K562 (cell line): ENCODE data around the gene MYH9. TPM values are rescaled to one million over a fixed set of nuclear protein-coding genes. Genes with fewer than 3 reads are reported as not detected.
A peak's percentile ranks its signal among the peaks of the same experiment; 100 is the strongest.

ENCODE experiments used
- ARNT ChIP-seq, 2 experiments: fragments of 450-650 bp; IDR thresholded peaks; 2 replicates each; pipeline ENCODE4 v1.6.1; 2016; ENCODE audit warnings: mild to moderate bottlenecking in 1 of 2
- CBFA2T3 ChIP-seq: fragments of 450-650 bp; IDR thresholded peaks from 2 replicates; pipeline ENCODE4 v1.6.1; 2017
- DMBX1 ChIP-seq: fragments of 250-450 bp; sonication (Bioruptor Pico); IDR thresholded peaks from 2 replicates; pipeline ENCODE4 v1.8.0; 2022; ENCODE audit warnings: inconsistent platforms, mild to moderate bottlenecking, moderate library complexity, borderline replicate concordance
- ELF1 ChIP-seq: fragments of 200-800 bp; sonication (Bioruptor generic); IDR thresholded peaks from 2 replicates; pipeline ENCODE4 v1.6.1; 2016; ENCODE audit warnings: missing genetic modification characterization, missing compliant biosample characterization
- ELF2 ChIP-seq: fragments of 250-450 bp; sonication (Bioruptor Pico); IDR thresholded peaks from 2 replicates; pipeline ENCODE4 v1.5.0; 2021; ENCODE audit warnings: mild to moderate bottlenecking
- EP400 ChIP-seq: fragments of 450-650 bp; IDR thresholded peaks from 2 replicates; pipeline ENCODE4 v1.6.1; 2017; ENCODE audit warnings: antibody characterized with exemption, mild to moderate bottlenecking, moderate library complexity
- FOSL1 ChIP-seq: fragments of 200-800 bp; sonication (Bioruptor generic); conservative IDR thresholded peaks from 2 replicates; pipeline ENCODE4 v1.6.1; 2016; ENCODE audit warnings: missing genetic modification characterization, missing compliant biosample characterization
- FOXP1 ChIP-seq: sonication (generic); formaldehyde crosslinking; IDR thresholded peaks from 2 replicates; pipeline ENCODE4 v1.8.0; 2022; ENCODE audit warnings: mild to moderate bottlenecking, missing genetic modification reagents
- HDAC1 ChIP-seq, 2 experiments: fragments of 450-650 bp; IDR thresholded peaks; 2 replicates each; pipeline ENCODE4 v1.6.1; 2016 to 2017; ENCODE audit warnings: inconsistent platforms in 1 of 2, mild to moderate bottlenecking in 1 of 2, moderate library complexity in 1 of 2
- HDAC3 ChIP-seq: fragments of 450-650 bp; IDR thresholded peaks from 2 replicates; pipeline ENCODE4 v1.6.1; 2018; ENCODE audit warnings: borderline replicate concordance, mild to moderate bottlenecking, moderate library complexity; ENCODE audit not compliant: partially characterized antibody
- LCOR ChIP-seq: sonication (generic); formaldehyde crosslinking; IDR thresholded peaks from 2 replicates; pipeline ENCODE4 v1.8.0; 2022; ENCODE audit warnings: mild to moderate bottlenecking, missing genetic modification reagents
- MNT ChIP-seq, 2 experiments: fragments of 450-650 bp; conservative IDR thresholded peaks; 2 replicates each; pipeline ENCODE4 v1.6.1; 2017; ENCODE audit warnings: mild to moderate bottlenecking in 2 of 2, moderate library complexity in 2 of 2
- RCOR1 ChIP-seq, 2 experiments: IDR thresholded peaks; 2 replicates each; pipeline ENCODE4 v1.6.1; 2012; ENCODE audit warnings: low read depth in 2 of 2, low read length in 2 of 2, borderline replicate concordance in 1 of 2, improper control_type of control experiment in 1 of 2
- SMARCA4 ChIP-seq: fragments of 450-650 bp; IDR thresholded peaks from 2 replicates; pipeline ENCODE4 v1.6.1; 2016
- SOX6 ChIP-seq: fragments of 450-650 bp; IDR thresholded peaks from 2 replicates; pipeline ENCODE4 v1.6.1; 2014; ENCODE audit warnings: mild to moderate bottlenecking
- SPI1 ChIP-seq: IDR thresholded peaks from 2 replicates; pipeline ENCODE4 v1.6.1; 2011; ENCODE audit warnings: low read depth, low read length, control low read depth, borderline replicate concordance
- TAF1 ChIP-seq: IDR thresholded peaks from 2 replicates; pipeline ENCODE4 v1.6.1; 2011; ENCODE audit warnings: mild to moderate bottlenecking, low read length, moderate library complexity; ENCODE audit not compliant: insufficient read depth, control insufficient read depth, severe bottlenecking; ENCODE audit errors: extremely low read depth
- TCF7L2 ChIP-seq: fragments of 150-350 bp; IDR thresholded peaks from 2 replicates; pipeline ENCODE4 v1.6.1; 2016; ENCODE audit warnings: low read depth, mild to moderate bottlenecking, low read length, moderate library complexity
- TOE1 ChIP-seq, 2 experiments: fragments of 450-650 bp in 1 of 2; sonication (generic) in 1 of 2; formaldehyde crosslinking in 1 of 2; IDR thresholded peaks; 2 replicates each; pipeline versions ENCODE4 v1.7.1 to v1.8.0; 2016 to 2022; ENCODE audit warnings: borderline replicate concordance in 2 of 2, mild to moderate bottlenecking in 2 of 2, antibody characterized with exemption in 1 of 2, inconsistent platforms in 1 of 2, low read depth in 1 of 2, missing genetic modification reagents in 1 of 2, moderate library complexity in 1 of 2
- USF1 ChIP-seq: sonication (generic); formaldehyde crosslinking; IDR thresholded peaks from 2 replicates; pipeline ENCODE4 v1.9.0; 2022; ENCODE audit warnings: mild to moderate bottlenecking, missing genetic modification reagents
- ZKSCAN8 ChIP-seq: fragments of 200-800 bp; sonication (Bioruptor generic); IDR thresholded peaks from 2 replicates; pipeline ENCODE4 v1.6.1; 2016; ENCODE audit warnings: missing genetic modification characterization, missing compliant biosample characterization
- polyA plus RNA-seq, 8 experiments: library from polyadenylated mRNA; depleted of rRNA in 4 of 8; stranded (reverse) in 5 of 8; unstranded in 3 of 8; fragments of >200 nt; fragmentation: Nextera tagmentation in 2 of 8; fragmentation: Illumina TruSeq in 1 of 8; extraction: Ambion mirVana in 2 of 8; extraction: Trizol in 1 of 8; gene quantifications; 2 replicates each; pipeline versions ENCODE4 v1.2.1 to v1.2.3, GENCODE V29; 2011 to 2014; ENCODE audit warnings: inconsistent platforms in 1 of 8, missing spikeins in 1 of 8
- total RNA-seq, 7 experiments: library from RNA; depleted of rRNA in 6 of 7; stranded (reverse); fragments of >200 nt in 6 of 7; fragmentation: Illumina TruSeq in 2 of 7; extraction: Trizol in 2 of 7; gene quantifications; 2 replicates each; pipeline versions ENCODE4 v1.2.1 to v1.2.3, GENCODE V29; 2011 to 2021; ENCODE audit warnings: low replicate concordance in 1 of 7
- TF ChIP-seq, protein P1 (sequence below): fragments of 200-800 bp; sonication (Bioruptor generic); IDR thresholded peaks from 2 replicates; pipeline ENCODE4 v1.6.1; 2017; ENCODE audit warnings: missing genetic modification characterization, missing compliant biosample characterization
- TF ChIP-seq, protein P2 (sequence below): fragments of 450-650 bp; IDR thresholded peaks from 2 replicates; pipeline ENCODE4 v1.6.1; 2016; ENCODE audit warnings: low read depth, mild to moderate bottlenecking, moderate library complexity

The MYH9 gene
- total and polyA plus RNA-seq, 9 of the 15 experiments (the other 6 are each of a cell fraction or from before 2014, with no cell fraction given): 0.71 to 111 (median 24.6) TPM

GRCh38 chr22:36419177-36419911 is 31.6 kb upstream of the MYH9 start (continued):
- TF ChIP-seq FOSL1 (tag) (0 out of 2 replicates have a peak, but pooled peaks have one; percentile 11), ELF2 (CRISPR knock-in tag) (no peak), CBFA2T3 (peak; percentile 84), ARNT (IDR thresholded peaks at IDR 0.05) (0 out of 4 replicates have a peak, but pooled peaks of 1 of the 2 experiments have one; percentile 18), SPI1 (peak; percentile 42; the same call in 1 of the 2 replicates), SMARCA4 (peak; percentile 42; the same call in 1 of the 2 replicates), USF1 (CRISPR knock-in tag) (peak; percentile 73), TOE1 (IDR thresholded peaks at IDR 0.05; ENCODE audit: borderline replicate concordance) (peak; percentile 48; the same call in 1 of the 2 replicates), TOE1 (CRISPR knock-in tag; IDR thresholded peaks at IDR 0.05; ENCODE audit: borderline replicate concordance, low read depth) (no peak), RCOR1 (IDR thresholded peaks at IDR 0.05; ENCODE audit: borderline replicate concordance in 1 of 2, low read depth in 2 of 2, low read length in 2 of 2) (peak in 1 of 2 experiments; percentile 81; a peak in 2 of 4 replicates), TAF1 (peak; percentile 31), DMBX1 (CRISPR knock-in tag) (no peak), FOXP1 (CRISPR knock-in tag) (peak; percentile 95; the same call in 1 of the 2 replicates), ZKSCAN8 (CRISPR knock-in tag) (no peak), MNT (conservative IDR thresholded peaks at IDR 0.05) (peak; percentile 85 to 92), HDAC3 (peak; percentile 76), EP400 (peak; percentile 14; the same call in 1 of the 2 replicates), LCOR (CRISPR knock-in tag) (peak; percentile 78), TCF7L2 (peak; percentile 70), SOX6 (peak; percentile 88), ELF1 (tag) (no peak), HDAC1 (IDR thresholded peaks at IDR 0.05) (peak in 1 of 2 experiments; percentile 61; a peak in 1 of 4 replicates)
- TF ChIP-seq, protein P1, sequence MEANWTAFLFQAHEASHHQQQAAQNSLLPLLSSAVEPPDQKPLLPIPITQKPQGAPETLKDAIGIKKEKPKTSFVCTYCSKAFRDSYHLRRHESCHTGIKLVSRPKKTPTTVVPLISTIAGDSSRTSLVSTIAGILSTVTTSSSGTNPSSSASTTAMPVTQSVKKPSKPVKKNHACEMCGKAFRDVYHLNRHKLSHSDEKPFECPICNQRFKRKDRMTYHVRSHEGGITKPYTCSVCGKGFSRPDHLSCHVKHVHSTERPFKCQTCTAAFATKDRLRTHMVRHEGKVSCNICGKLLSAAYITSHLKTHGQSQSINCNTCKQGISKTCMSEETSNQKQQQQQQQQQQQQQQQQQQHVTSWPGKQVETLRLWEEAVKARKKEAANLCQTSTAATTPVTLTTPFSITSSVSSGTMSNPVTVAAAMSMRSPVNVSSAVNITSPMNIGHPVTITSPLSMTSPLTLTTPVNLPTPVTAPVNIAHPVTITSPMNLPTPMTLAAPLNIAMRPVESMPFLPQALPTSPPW (CRISPR knock-in tag): peak; percentile 51
- TF ChIP-seq, protein P2, sequence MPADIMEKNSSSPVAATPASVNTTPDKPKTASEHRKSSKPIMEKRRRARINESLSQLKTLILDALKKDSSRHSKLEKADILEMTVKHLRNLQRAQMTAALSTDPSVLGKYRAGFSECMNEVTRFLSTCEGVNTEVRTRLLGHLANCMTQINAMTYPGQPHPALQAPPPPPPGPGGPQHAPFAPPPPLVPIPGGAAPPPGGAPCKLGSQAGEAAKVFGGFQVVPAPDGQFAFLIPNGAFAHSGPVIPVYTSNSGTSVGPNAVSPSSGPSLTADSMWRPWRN: peak; percentile 87
